SK-N-SH (cell line): ENCODE measurements around the gene PACSIN2.

Experiments
- EZH2phosphoT487 ChIP-seq: fragments of 200-600 bp; sonication (generic); IDR thresholded peaks from 2 replicates; pipeline ENCODE4 v1.6.1; 2017; ENCODE audit warnings: low read depth, mixed run types, mild to moderate bottlenecking, antibody characterized with exemption, moderate library complexity, borderline replicate concordance
- GATA2 ChIP-seq: sonication (generic); formaldehyde crosslinking; IDR thresholded peaks from 2 replicates; pipeline ENCODE4 v1.5.0; 2020; ENCODE audit warnings: mild to moderate bottlenecking, missing genetic modification reagents
- RAD21 ChIP-seq: IDR thresholded peaks from 2 replicates; pipeline ENCODE4 v1.6.1; 2012; ENCODE audit warnings: mild to moderate bottlenecking, low read length
- SIN3A ChIP-seq: IDR thresholded peaks from 2 replicates; pipeline ENCODE4 v1.6.1; 2012; ENCODE audit warnings: low read depth, mild to moderate bottlenecking, low read length, moderate library complexity, borderline replicate concordance
- TAF1 ChIP-seq: IDR thresholded peaks from 2 replicates; pipeline ENCODE4 v1.6.1; 2012; ENCODE audit warnings: low read depth, mild to moderate bottlenecking, low read length, moderate library complexity, borderline replicate concordance
- TF ChIP-seq, protein P1 (sequence below): IDR thresholded peaks from 2 replicates; pipeline ENCODE4 v1.6.1; 2012; ENCODE audit warnings: mild to moderate bottlenecking, low read depth, low read length, moderate library complexity
- TF ChIP-seq, protein P2 (sequence below): fragments of 200-600 bp; sonication (generic); IDR thresholded peaks from 2 replicates; pipeline ENCODE4 v1.6.1; 2017; ENCODE audit warnings: antibody characterized with exemption, mild to moderate bottlenecking, moderate library complexity

DNA sequence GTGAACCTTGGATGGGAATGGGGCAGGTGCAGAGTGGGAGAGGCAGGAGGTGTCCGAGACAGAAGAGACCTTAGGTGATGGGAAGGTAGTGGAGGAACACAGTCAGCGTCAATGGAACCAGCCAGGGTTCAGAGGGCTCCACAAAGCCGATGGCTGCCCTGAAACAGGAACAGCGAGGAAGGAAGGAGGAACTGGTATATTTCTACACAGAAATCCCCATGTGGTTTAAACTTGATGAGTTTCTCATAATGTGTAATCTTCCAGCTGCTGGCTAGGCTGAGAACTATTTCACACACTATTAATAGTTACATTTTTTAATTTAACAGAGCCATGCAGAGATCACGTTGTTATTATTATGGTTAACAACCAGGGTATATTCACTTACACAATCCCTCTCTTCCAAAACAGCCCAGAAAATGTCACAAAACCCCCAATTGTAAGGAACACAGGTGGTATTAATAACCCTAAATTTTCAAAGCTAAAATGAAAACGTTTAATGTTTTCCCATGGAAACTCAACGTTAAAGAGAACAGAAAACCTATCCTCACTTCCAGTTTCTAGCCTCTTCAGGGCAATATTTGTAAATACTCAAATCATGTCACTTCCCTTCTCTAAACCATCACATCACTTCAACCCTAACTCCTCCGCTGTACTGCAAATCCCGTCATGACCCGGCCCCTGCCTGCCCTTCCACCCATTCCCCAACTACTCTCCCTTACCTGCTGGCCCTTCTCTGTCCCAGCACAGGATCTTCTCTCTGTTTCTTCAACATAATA, 83.3 kb downstream of the PACSIN2 start:
- TF ChIP-seq, protein P1, sequence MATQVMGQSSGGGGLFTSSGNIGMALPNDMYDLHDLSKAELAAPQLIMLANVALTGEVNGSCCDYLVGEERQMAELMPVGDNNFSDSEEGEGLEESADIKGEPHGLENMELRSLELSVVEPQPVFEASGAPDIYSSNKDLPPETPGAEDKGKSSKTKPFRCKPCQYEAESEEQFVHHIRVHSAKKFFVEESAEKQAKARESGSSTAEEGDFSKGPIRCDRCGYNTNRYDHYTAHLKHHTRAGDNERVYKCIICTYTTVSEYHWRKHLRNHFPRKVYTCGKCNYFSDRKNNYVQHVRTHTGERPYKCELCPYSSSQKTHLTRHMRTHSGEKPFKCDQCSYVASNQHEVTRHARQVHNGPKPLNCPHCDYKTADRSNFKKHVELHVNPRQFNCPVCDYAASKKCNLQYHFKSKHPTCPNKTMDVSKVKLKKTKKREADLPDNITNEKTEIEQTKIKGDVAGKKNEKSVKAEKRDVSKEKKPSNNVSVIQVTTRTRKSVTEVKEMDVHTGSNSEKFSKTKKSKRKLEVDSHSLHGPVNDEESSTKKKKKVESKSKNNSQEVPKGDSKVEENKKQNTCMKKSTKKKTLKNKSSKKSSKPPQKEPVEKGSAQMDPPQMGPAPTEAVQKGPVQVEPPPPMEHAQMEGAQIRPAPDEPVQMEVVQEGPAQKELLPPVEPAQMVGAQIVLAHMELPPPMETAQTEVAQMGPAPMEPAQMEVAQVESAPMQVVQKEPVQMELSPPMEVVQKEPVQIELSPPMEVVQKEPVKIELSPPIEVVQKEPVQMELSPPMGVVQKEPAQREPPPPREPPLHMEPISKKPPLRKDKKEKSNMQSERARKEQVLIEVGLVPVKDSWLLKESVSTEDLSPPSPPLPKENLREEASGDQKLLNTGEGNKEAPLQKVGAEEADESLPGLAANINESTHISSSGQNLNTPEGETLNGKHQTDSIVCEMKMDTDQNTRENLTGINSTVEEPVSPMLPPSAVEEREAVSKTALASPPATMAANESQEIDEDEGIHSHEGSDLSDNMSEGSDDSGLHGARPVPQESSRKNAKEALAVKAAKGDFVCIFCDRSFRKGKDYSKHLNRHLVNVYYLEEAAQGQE, result no peak
- TF ChIP-seq RAD21, result no peak
- TF ChIP-seq SIN3A, result no peak
- TF ChIP-seq, protein P2, sequence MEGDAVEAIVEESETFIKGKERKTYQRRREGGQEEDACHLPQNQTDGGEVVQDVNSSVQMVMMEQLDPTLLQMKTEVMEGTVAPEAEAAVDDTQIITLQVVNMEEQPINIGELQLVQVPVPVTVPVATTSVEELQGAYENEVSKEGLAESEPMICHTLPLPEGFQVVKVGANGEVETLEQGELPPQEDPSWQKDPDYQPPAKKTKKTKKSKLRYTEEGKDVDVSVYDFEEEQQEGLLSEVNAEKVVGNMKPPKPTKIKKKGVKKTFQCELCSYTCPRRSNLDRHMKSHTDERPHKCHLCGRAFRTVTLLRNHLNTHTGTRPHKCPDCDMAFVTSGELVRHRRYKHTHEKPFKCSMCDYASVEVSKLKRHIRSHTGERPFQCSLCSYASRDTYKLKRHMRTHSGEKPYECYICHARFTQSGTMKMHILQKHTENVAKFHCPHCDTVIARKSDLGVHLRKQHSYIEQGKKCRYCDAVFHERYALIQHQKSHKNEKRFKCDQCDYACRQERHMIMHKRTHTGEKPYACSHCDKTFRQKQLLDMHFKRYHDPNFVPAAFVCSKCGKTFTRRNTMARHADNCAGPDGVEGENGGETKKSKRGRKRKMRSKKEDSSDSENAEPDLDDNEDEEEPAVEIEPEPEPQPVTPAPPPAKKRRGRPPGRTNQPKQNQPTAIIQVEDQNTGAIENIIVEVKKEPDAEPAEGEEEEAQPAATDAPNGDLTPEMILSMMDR, result no peak
- no peak for TF ChIP-seq TAF1
- TF ChIP-seq EZH2phosphoT487, result no peak
- TF ChIP-seq GATA2 (CRISPR knock-in tag), result no peak
